Midbrain (tissue), 1 donor: Measurements from ENCODE around the gene GRIN2A.

Experiments used
- DNase-seq: peaks from one replicate; lab custom pipeline; 2025; lab: John Stamatoyannopoulos, UW

GRIN2A gene

GRCh38 chr16:9859701-9860327, 322.4 kb downstream of the GRIN2A start:
- no peak for DNase-seq

GRCh38 chr16:9854675-9855074, 327.6 kb downstream of the GRIN2A start:
- no peak for DNase-seq

- DNase-seq = no peak
Measured at GRCh38 chr16:9852003-9852402, 330.2 kb downstream of the GRIN2A start.

- DNase-seq = no peak
Measured at GRCh38 chr16:9850817-9851216, 331.4 kb downstream of the GRIN2A start.

- DNase-seq = no peak
Measured at GRCh38 chr16:9849697-9850245, 332.5 kb downstream of the GRIN2A start.

- no peak for DNase-seq
Measured at GRCh38 chr16:9847146-9847545, 335.1 kb downstream of the GRIN2A start.

- DNase-seq = no peak
Measured at GRCh38 chr16:9846362-9847099, 335.7 kb downstream of the GRIN2A start.

GRCh38 chr16:9845661-9846361, 336.4 kb downstream of the GRIN2A start:
- DNase-seq = no peak

- DNase-seq = no peak
Measured at GRCh38 chr16:9844361-9844760, 337.9 kb downstream of the GRIN2A start.

GRCh38 chr16:9843424-9844018, 338.7 kb downstream of the GRIN2A start:
- no peak for DNase-seq

GRCh38 chr16:9840761-9841665, 341.2 kb downstream of the GRIN2A start:
- no peak for DNase-seq

- no peak for DNase-seq
Measured at GRCh38 chr16:9837481-9837880, 344.7 kb downstream of the GRIN2A start.

GRCh38 chr16:9836118-9836736, 346.0 kb downstream of the GRIN2A start:
- DNase-seq = peak; percentile 59

GRCh38 chr16:9827062-9827752, 355.0 kb downstream of the GRIN2A start:
- no peak for DNase-seq

- no peak for DNase-seq
Measured at GRCh38 chr16:9826656-9827055, 355.6 kb downstream of the GRIN2A start.

GRCh38 chr16:9824200-9825068, 357.8 kb downstream of the GRIN2A start:
- no peak for DNase-seq

GRCh38 chr16:9823510-9823909, 358.7 kb downstream of the GRIN2A start:
- DNase-seq = no peak

- DNase-seq = no peak
Measured at GRCh38 chr16:9821970-9822369, 360.3 kb downstream of the GRIN2A start.

GRCh38 chr16:9821331-9821730, 360.9 kb downstream of the GRIN2A start:
- peak; percentile 28 for DNase-seq
